Measurements from ENCODE around the gene PLD6.
"Not testable (repeated sequence)": the region's sequence is repeated elsewhere in the genome, so short reads cannot be mapped to it uniquely, and the experiment has no call there.

The PLD6 gene

GRCh38 chr17:17172990-17173389 lies 33.1 kb downstream of the PLD6 start:
- no peak for DNase-seq

GRCh38 chr17:17172001-17172939 lies 33.9 kb downstream of the PLD6 start:
- no peak for DNase-seq

- no peak for DNase-seq
Measured at GRCh38 chr17:17171186-17171585, 34.9 kb downstream of the PLD6 start.

- DNase-seq = no peak
Measured at GRCh38 chr17:17170346-17170985, 35.7 kb downstream of the PLD6 start.

GRCh38 chr17:17169396-17169795 lies 36.7 kb downstream of the PLD6 start:
- DNase-seq = no peak

GRCh38 chr17:17168401-17168800 lies 37.7 kb downstream of the PLD6 start:
- DNase-seq = no peak

GRCh38 chr17:17167986-17168385 lies 38.1 kb downstream of the PLD6 start:
- DNase-seq = no peak

GRCh38 chr17:17167356-17167755 lies 38.8 kb downstream of the PLD6 start:
- no peak for DNase-seq

GRCh38 chr17:17166446-17166845 lies 39.7 kb downstream of the PLD6 start:
- no peak for DNase-seq

GRCh38 chr17:17165666-17166308 lies 40.3 kb downstream of the PLD6 start:
- no peak for DNase-seq

- no peak for DNase-seq
Measured at GRCh38 chr17:17164676-17165075, 41.5 kb downstream of the PLD6 start.

- no peak for DNase-seq
Measured at GRCh38 chr17:17164156-17164555, 42.0 kb downstream of the PLD6 start.

GRCh38 chr17:17161759-17162158 lies 44.4 kb downstream of the PLD6 start:
- no peak for DNase-seq

- DNase-seq = no peak
Measured at GRCh38 chr17:17161121-17161520, 45.0 kb downstream of the PLD6 start.

- DNase-seq = no peak
Measured at GRCh38 chr17:17159571-17159970, 46.6 kb downstream of the PLD6 start.

GRCh38 chr17:17158506-17158905 lies 47.6 kb downstream of the PLD6 start:
- DNase-seq = not testable (repeated sequence)

- no peak for DNase-seq
Measured at GRCh38 chr17:17157041-17157440, 49.1 kb downstream of the PLD6 start.

GRCh38 chr17:17156511-17156910 lies 49.6 kb downstream of the PLD6 start:
- no peak for DNase-seq

- DNase-seq = no peak
Measured at GRCh38 chr17:17156107-17156506, 50.0 kb downstream of the PLD6 start.

- DNase-seq = no peak
Measured at GRCh38 chr17:17155568-17155967, 50.6 kb downstream of the PLD6 start.

GRCh38 chr17:17154981-17155380 lies 51.2 kb downstream of the PLD6 start:
- DNase-seq = no peak

GRCh38 chr17:17154556-17154955 lies 51.6 kb downstream of the PLD6 start:
- DNase-seq = no peak

- DNase-seq = no peak
Measured at GRCh38 chr17:17153709-17154108, 52.4 kb downstream of the PLD6 start.

- DNase-seq = no peak
Measured at GRCh38 chr17:17153071-17153470, 53.1 kb downstream of the PLD6 start.

All from CD4-positive, alpha-beta T cell treated with Interferon gamma for 1 hour (primary cell).